CD4-positive, alpha-beta memory T cell (primary cell): ENCODE results near the gene STK32C. TPM values are rescaled to one million over a fixed set of nuclear protein-coding genes. Genes with fewer than 3 reads are reported as not detected.

Experiments used
- CTCF ChIA-PET: fragments of 350-600 bp; sonication (Branson Sonifier 250); formaldehyde crosslinking; loops from one replicate; lab custom pipeline; 2021; ENCODE audit warnings: inconsistent platforms; ENCODE audit not compliant: partially characterized antibody; lab: Charles Lee
- POLR2A ChIA-PET: fragments of 350-600 bp; sonication (Branson Sonifier 250); formaldehyde crosslinking; loops from one replicate; lab custom pipeline; 2021; ENCODE audit not compliant: partially characterized antibody; lab: Charles Lee
- DNase-seq, 5 donors: peaks; one replicate each; pipeline versions ENCODE4 v3.0.0 to v3.0.0-alpha.2; 2020 to 2022; ENCODE audit warnings: mixed read lengths in 1 of 5
- H3K27ac ChIP-seq: one replicate; pipeline ENCODE4 v1.7.0; 2013; ENCODE audit warnings: low read depth, low read length
- H3K27me3 ChIP-seq: 2 replicates; pipeline ENCODE4 v1.7.0; 2013; ENCODE audit warnings: mild to moderate bottlenecking, low read length, moderate library complexity; ENCODE audit not compliant: insufficient read depth
- H3K36me3 ChIP-seq: 2 replicates; pipeline ENCODE4 v1.7.0; 2013; ENCODE audit warnings: mild to moderate bottlenecking, low read length, moderate library complexity; ENCODE audit not compliant: insufficient read depth
- H3K4me1 ChIP-seq: 2 replicates; pipeline ENCODE4 v1.7.0; 2013; ENCODE audit warnings: mild to moderate bottlenecking, low read length, moderate library complexity; ENCODE audit not compliant: insufficient read depth
- H3K4me3 ChIP-seq, 2 donors: one replicate each; pipeline ENCODE4 v1.7.0; 2013; ENCODE audit warnings: low read length in 2 of 2, mild to moderate bottlenecking in 1 of 2
- H3K9me3 ChIP-seq, 2 donors: one replicate each; pipeline ENCODE4 v1.7.0; 2013; ENCODE audit warnings: low read length in 2 of 2, control low read depth in 1 of 2; ENCODE audit not compliant: control insufficient read depth in 1 of 2
- H3K27ac Mint-ChIP-seq, 7 donors: one replicate each; pipeline ENCODE4 v1.8.0; 2020 to 2021; ENCODE audit warnings: mixed read lengths in 7 of 7, mild to moderate bottlenecking in 6 of 7, inconsistent platforms in 3 of 7, moderate library complexity in 3 of 7
- H3K27me3 Mint-ChIP-seq, 2 donors: one replicate each; pipeline ENCODE4 v1.8.0; 2020 to 2021; ENCODE audit warnings: mixed read lengths in 2 of 2
- H3K36me3 Mint-ChIP-seq, 2 donors: one replicate each; pipeline ENCODE4 v1.8.0; 2020 to 2021; ENCODE audit warnings: mixed read lengths in 2 of 2, inconsistent platforms in 1 of 2, mild to moderate bottlenecking in 1 of 2
- H3K4me1 Mint-ChIP-seq, 4 donors: one replicate each; pipeline ENCODE4 v1.8.0; 2020 to 2021; ENCODE audit warnings: mixed read lengths in 4 of 4, mild to moderate bottlenecking in 1 of 4
- H3K4me3 Mint-ChIP-seq, 8 donors: one replicate each; pipeline ENCODE4 v1.8.0; 2020 to 2021; ENCODE audit warnings: mixed read lengths in 8 of 8, mild to moderate bottlenecking in 7 of 8, moderate library complexity in 6 of 8, inconsistent platforms in 3 of 8
- H3K9me3 Mint-ChIP-seq, 8 donors: one replicate each; pipeline ENCODE4 v1.8.0; 2020 to 2021; ENCODE audit warnings: mixed read lengths in 8 of 8, mild to moderate bottlenecking in 5 of 8, inconsistent platforms in 3 of 8, moderate library complexity in 1 of 8
- intact Hi-C: fragments of 100-400 bp; cut with micrococcal nuclease; formaldehyde crosslinking; loops from one replicate; pipeline ENCODE4 v1.15.1; 2023
- polyA plus RNA-seq, 2 donors: library from polyadenylated mRNA; unstranded; fragments of 300-500 nt; fragmentation: Illumina TruSeq; gene quantifications; one replicate each; pipeline ENCODE4 v1.2.3, GENCODE V29; 2021
- total RNA-seq, 2 experiments: library from RNA; stranded (reverse); gene quantifications; one replicate each; pipeline ENCODE4 v1.2.3, GENCODE V29; 2021

The STK32C gene
- total and polyA plus RNA-seq, 4 experiments from 2014 or later = 7.5 to 14.7 (median 10.6) TPM

GRCh38 chr10:132306864-132307751, 642 bp downstream of the STK32C start:
- no peaks in the 10 kb centered on the region for H3K36me3 ChIP-seq
- no peaks in the 10 kb centered on the region for H3K9me3 Mint-ChIP-seq
- DNase-seq = peak; percentile 34 to 59 (median 43)
- intact Hi-C loops = loop anchor here (2.0 to 5.0 kb wide), 4 partner anchors 45 to 150 kb away; no protein-coding TSS in a partner anchor
- POLR2A ChIA-PET = interaction anchor here (1.0 kb wide), 1 partner anchor 24 kb away, joined by 4 read pairs; the partner anchor contains the start of gene LRRC27
- H3K27me3 ChIP-seq = no peaks in the 10 kb centered on the region
- H3K4me3 Mint-ChIP-seq = peak overlapping the region; percentile 79 to 91 (median 84)
- CTCF ChIA-PET = no interaction called here
- H3K4me3 ChIP-seq = peak overlapping the region in 1 of 2 donors; percentile 45
- H3K4me1 ChIP-seq = peaks cover 15% of the 10 kb centered on the region
- peaks cover 0 to 2% of the 10 kb centered on the region in 2 donors for H3K36me3 Mint-ChIP-seq
- H3K27ac Mint-ChIP-seq = peak overlapping the region in 3 of 7 donors; percentile 50 to 73 (median 62)
- no peak overlapping the region for H3K27ac ChIP-seq
- H3K4me1 Mint-ChIP-seq = peaks cover 2 to 8% (median 6%) of the 10 kb centered on the region in 4 donors
- H3K27me3 Mint-ChIP-seq = peaks cover 1 to 3% of the 10 kb centered on the region in 2 donors
- no peaks in the 10 kb centered on the region for H3K9me3 ChIP-seq

- H3K27ac ChIP-seq = no peak overlapping the region
- H3K27ac Mint-ChIP-seq = peak overlapping the region in 1 of 7 donors; percentile 68
- no peak for DNase-seq
- ChIA-PET CTCF (no interaction called here), POLR2A (interaction anchor here (1.0 kb wide), 1 partner anchor 25 kb away, joined by 4 read pairs; the partner anchor contains the start of gene LRRC27)
- peaks cover 15% of the 10 kb centered on the region for H3K4me1 ChIP-seq
- peak overlapping the region; percentile 30 to 91 (median 84) for H3K4me3 Mint-ChIP-seq
- no peaks in the 10 kb centered on the region for H3K36me3 ChIP-seq
- peaks cover 0 to 3% of the 10 kb centered on the region in 2 donors for H3K27me3 Mint-ChIP-seq
- H3K27me3 ChIP-seq = no peaks in the 10 kb centered on the region
- H3K4me1 Mint-ChIP-seq = peaks cover 2 to 8% (median 6%) of the 10 kb centered on the region in 4 donors
- H3K9me3 ChIP-seq = no peaks in the 10 kb centered on the region
- peaks cover 0 to 2% (median 0%) of the 10 kb centered on the region in 8 donors for H3K9me3 Mint-ChIP-seq
- peak overlapping the region in 1 of 2 donors; percentile 45 for H3K4me3 ChIP-seq
- peaks cover 0 to 2% of the 10 kb centered on the region in 2 donors for H3K36me3 Mint-ChIP-seq
- intact Hi-C loops = loop anchor here (2.0 to 5.0 kb wide), 4 partner anchors 46 to 149 kb away; no protein-coding TSS in a partner anchor
Observed at GRCh38 chr10:132306343-132306685, 1.4 kb downstream of the STK32C start.

DNA sequence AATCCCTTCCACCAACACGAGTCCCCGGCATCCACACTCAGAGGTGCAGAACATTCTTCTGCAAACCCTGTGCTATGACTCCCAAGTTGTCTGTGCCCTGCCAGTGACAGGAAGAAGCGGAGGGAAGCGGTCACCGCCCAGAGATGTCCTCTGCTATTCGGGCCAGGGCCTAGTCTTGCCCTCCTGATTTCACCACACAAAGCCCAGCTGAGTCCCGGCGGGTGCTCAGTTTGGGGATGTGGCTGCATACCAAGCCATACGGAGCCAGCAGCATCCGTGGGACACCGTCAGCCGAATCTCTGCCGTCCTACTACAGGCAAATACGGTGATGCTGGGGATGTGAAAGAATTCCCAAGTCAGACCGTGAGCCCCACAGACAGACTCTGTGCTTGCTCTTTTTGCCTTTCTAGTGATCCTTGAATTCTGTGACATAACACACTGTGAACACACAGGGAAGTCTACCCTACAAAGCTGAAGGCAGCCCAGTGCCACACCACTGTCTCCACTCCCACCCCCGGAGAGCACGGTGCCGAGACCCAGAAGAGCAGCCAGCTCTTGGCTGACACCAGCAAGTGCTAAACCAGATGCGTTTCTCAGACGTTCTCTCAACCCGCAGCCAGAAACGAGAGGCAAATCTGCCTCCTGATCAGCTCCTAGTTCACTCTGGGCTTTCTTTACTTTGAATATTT, 2.0 kb downstream of the STK32C start:
- peaks cover 0 to 3% of the 10 kb centered on the region in 2 donors for H3K27me3 Mint-ChIP-seq
- no peaks in the 10 kb centered on the region for H3K27me3 ChIP-seq
- peak overlapping the region; percentile 27 to 91 (median 62) for H3K4me3 Mint-ChIP-seq
- intact Hi-C loops = loop anchor here (2.0 to 5.0 kb wide), 4 partner anchors 47 to 148 kb away; no protein-coding TSS in a partner anchor
- H3K27ac Mint-ChIP-seq = peak overlapping the region in 2 of 7 donors; percentile 12 to 68
- H3K36me3 Mint-ChIP-seq = peaks cover 0 to 2% of the 10 kb centered on the region in 2 donors
- peaks cover 0 to 2% (median 0%) of the 10 kb centered on the region in 8 donors for H3K9me3 Mint-ChIP-seq
- no peaks in the 10 kb centered on the region for H3K36me3 ChIP-seq
- H3K27ac ChIP-seq = no peak overlapping the region
- H3K4me3 ChIP-seq = no peak overlapping the region
- H3K4me1 ChIP-seq = peaks cover 15% of the 10 kb centered on the region
- ChIA-PET POLR2A (no interaction called here), CTCF (no interaction called here)
- H3K9me3 ChIP-seq = no peaks in the 10 kb centered on the region
- peaks cover 2 to 8% (median 6%) of the 10 kb centered on the region in 4 donors for H3K4me1 Mint-ChIP-seq
- DNase-seq = no peak

DNA sequence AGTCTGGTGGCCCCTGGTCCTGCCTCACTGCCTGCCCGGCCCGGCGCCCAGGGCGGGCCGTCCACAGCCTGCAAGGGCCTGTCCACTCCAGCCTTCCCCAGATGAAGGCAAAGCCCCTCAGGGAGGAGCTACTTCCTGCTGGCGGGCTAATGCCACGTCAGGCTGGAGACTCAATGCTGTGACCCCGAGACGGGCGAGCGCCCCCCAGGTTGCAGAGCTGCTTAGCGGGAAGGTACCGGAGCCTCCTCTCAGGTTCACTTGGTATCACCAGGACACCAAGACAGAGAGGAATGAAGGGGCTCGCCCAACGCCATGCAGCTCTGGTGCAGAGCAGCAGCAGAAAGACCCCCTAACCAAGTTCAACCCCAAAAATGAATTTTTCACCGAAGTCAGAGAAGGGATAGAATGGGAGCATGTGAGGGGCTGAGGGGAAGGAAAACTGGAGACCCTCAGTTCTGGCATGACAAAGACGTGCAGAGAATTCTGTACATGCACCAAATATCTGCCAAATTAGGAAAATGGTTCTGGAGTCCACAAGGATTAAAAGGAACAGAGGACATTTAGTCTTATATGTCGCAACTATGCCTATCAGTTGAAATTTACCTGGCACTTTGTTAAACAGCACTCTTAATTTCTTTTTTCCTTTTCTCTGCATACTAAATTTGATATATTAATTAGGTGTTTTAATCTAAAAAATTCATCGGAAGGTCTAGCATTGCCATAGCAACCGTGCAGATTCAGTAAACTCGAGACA, 2.8 kb downstream of the STK32C start:
- Histone ChIP-seq H3K4me3 (no peak overlapping the region), H3K9me3 (no peaks in the 10 kb centered on the region), H3K27me3 (no peaks in the 10 kb centered on the region), H3K36me3 (no peaks in the 10 kb centered on the region), H3K27ac (no peak overlapping the region), H3K4me1 (peaks cover 15% of the 10 kb centered on the region)
- intact Hi-C loops = loop anchor here (5.0 kb wide), 2 partner anchors 47 to 148 kb away; no protein-coding TSS in a partner anchor
- Mint-ChIP-seq H3K4me3 (peak overlapping the region in 2 of 8 donors; percentile 21 to 57), H3K36me3 (peaks cover 0 to 2% of the 10 kb centered on the region in 2 donors), H3K27me3 (peaks cover 0 to 3% of the 10 kb centered on the region in 2 donors), H3K9me3 (peaks cover 0 to 2% (median 0%) of the 10 kb centered on the region in 8 donors), H3K4me1 (peaks cover 2 to 8% (median 6%) of the 10 kb centered on the region in 4 donors), H3K27ac (no peak overlapping the region)
- POLR2A ChIA-PET = no interaction called here
- DNase-seq = no peak
- CTCF ChIA-PET = no interaction called here

DNA sequence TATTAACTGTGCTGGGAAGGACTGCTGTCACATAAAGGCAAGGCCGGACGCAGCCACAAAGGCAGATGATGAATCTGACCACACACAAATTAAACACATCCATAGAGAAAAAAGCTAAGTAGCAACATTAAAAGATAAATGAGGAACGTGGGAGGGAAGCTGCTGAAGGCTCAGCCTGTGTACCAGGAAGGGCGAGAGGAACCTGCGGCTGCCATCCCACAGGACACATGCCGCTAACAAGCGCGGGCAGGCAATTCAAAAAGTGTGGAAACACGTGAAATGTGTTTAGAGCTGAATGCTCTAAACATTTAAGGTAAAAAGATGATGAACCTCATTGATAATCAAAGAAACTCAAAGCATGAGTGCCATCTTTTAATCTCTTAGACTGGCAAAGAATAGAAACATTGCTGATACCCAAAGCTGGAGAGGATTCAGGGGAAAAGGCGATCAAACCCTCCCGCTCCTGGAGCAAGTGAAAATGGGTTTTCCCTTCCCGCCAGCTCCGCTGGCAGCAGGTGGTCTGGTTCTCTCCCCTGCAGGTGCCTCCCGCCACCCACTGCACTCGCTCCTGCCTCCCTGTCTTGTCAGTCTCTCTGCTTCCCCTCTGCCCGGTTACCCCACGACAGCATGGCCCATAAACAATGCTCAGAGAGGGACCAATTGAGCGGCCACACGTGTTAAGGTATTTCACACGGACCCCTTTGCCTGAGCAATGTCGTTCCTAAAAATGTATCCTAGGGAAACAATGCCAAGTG, 4.2 kb downstream of the STK32C start:
- no peak for DNase-seq
- Mint-ChIP-seq H3K4me3 (no peak overlapping the region), H3K27ac (no peak overlapping the region), H3K27me3 (peaks cover 1 to 3% of the 10 kb centered on the region in 2 donors), H3K9me3 (peaks cover 0 to 2% (median 0%) of the 10 kb centered on the region in 8 donors), H3K36me3 (peaks cover 0 to 2% of the 10 kb centered on the region in 2 donors), H3K4me1 (peaks cover 2 to 5% (median 4%) of the 10 kb centered on the region in 4 donors)
- intact Hi-C loops = no loop called here
- Histone ChIP-seq H3K27ac (no peak overlapping the region), H3K9me3 (no peaks in the 10 kb centered on the region), H3K27me3 (no peaks in the 10 kb centered on the region), H3K4me1 (peaks cover 9% of the 10 kb centered on the region), H3K36me3 (no peaks in the 10 kb centered on the region), H3K4me3 (no peak overlapping the region)
- CTCF ChIA-PET = no interaction called here
- POLR2A ChIA-PET = no interaction called here
